ENCODE data around the gene SLAMF9. TPM values are rescaled to one million over a fixed set of nuclear protein-coding genes. Genes with fewer than 3 reads are reported as not detected.
A peak's percentile ranks its signal among the peaks of the same experiment; 100 is the strongest.
"Not testable (repeated sequence)": the region's sequence is repeated elsewhere in the genome, so short reads cannot be mapped to it uniquely, and the experiment has no call there.

SLAMF9 gene
- total RNA-seq, 1 experiment from 2014 or later: 17.9 TPM

DNA sequence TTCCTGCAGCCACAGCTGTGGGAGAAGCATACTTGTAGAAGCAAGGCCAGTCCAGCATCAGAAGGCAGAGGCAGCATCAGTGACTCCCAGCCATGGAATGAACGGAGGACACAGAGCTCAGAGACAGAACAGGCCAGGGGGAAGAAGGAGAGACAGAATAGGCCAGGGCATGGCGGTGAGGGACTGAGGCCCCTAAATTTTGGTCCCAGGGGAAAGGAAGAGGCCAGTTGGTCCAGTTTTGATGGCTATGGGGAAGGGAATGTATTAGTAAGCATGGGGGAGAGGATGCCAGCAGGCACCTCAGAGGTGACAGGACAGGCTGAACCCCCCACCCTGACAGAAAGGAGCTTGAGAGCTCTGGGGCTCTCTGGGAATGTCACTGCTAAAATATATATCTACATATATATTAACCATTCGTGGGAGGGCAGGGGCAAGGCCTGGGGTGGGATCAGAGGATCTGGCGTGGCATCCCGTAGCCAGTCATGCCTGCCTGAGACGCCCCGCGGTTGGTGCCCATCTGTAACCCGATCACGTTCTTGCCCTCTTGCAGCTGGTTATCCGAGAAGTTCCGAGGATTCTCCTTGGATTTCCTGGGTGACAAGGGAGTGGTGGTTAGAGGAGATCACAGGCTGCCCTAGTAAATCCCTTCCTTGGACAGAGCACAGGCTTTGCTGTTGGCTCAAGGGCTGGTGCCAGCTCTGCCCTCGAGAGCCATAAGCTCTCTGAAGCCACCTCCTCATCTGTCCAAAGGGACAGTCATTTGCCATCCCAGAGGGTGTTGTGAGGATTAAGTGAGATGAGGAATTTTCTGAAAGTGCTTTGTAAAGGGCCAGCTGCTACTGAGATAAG, 35.5 kb downstream of the SLAMF9 start:
- no peak for DNase-seq (ENCODE audit: low read depth, low spot score)

DNA sequence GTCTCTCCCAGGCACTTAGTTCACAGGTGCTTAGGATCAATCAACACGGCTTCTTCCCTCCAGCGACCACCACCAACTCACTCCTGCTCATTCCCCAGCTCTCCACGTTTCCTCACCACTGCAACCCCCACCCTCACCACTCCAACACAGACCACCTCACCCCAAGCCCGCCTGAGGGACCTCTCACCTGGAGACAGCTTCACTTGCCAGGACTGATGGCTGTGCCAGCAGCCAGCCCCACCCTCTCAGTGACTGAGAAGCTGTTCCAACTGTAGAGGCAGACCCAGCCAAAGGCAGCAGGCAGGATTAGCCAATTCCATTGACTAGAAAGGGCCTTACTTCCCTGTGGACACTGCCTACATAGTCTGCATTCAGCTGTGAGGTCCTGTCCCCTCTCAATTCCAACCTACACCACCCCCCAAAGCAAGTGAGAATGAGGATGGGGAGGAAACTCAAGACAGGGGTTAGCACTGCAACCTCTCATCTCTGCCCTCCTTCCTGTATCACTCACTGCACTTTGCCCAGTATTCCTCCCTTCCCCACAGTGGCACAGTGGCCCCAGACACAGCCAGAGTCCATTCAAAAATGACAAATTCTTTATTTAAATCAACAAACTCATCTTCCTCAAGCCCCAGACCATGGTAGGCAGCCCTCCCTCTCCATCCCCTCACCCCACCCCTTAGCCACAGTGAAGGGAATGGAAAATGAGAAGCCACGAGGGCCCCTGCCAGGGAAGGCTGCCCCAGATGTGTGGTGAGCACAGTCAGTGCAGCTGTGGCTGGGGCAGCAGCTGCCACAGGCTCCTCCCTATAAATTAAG, 36.3 kb downstream of the SLAMF9 start:
- in situ Hi-C loops (cut with HindIII; ENCODE audit: low pct_unique_long_range_greater_than_20kb, low sequenced_read_pairs): no loop called here
- DNase-seq (ENCODE audit: low read depth, low spot score): no peak

More for the DNA sequence above, 35.5 kb downstream of the SLAMF9 start:
- in situ Hi-C loops (cut with HindIII; ENCODE audit: low pct_unique_long_range_greater_than_20kb, low sequenced_read_pairs): no loop called here

DNA sequence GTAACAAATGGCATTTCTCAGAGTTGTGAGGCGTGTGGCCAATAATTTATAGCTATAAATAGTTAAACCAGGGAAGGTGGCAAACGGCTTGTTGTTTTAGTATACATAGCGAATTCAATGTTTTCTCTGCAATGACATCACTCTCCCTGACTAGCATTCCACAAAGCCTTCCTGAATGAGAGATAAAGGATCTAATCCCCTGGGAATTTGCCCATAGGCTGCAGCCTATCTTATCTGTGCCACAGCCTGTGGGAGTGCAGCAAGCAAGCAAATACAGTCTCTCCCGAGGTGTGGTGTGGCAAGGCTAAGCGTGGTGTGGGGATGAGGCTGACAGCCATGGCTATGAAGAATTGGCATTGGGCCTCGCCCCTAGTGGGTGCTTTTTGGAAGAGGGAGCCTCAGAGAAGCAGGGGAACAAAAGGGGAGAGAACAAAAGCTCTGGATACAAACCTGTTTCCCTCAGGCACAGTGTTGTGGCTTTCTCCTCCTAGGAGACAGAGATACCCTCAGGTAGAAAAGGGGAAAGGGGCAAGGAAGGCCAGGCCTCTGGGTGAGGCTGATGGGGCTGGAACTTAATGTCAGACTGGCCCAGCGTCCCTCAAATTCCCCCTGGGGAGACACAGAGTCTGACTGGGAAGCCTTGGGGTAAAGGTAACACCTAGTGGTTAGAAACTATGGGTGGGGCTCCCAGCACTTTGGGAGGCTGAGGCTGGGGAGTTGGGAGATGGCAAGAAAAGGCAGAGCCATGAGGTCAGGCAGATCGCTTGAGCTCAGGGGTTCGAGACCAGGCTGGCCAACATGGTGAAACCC, 37.6 kb downstream of the SLAMF9 start:
- peak; percentile 47 for DNase-seq (ENCODE audit: low read depth, low spot score)
- in situ Hi-C loops (cut with HindIII; ENCODE audit: low pct_unique_long_range_greater_than_20kb, low sequenced_read_pairs): no loop called here

DNA sequence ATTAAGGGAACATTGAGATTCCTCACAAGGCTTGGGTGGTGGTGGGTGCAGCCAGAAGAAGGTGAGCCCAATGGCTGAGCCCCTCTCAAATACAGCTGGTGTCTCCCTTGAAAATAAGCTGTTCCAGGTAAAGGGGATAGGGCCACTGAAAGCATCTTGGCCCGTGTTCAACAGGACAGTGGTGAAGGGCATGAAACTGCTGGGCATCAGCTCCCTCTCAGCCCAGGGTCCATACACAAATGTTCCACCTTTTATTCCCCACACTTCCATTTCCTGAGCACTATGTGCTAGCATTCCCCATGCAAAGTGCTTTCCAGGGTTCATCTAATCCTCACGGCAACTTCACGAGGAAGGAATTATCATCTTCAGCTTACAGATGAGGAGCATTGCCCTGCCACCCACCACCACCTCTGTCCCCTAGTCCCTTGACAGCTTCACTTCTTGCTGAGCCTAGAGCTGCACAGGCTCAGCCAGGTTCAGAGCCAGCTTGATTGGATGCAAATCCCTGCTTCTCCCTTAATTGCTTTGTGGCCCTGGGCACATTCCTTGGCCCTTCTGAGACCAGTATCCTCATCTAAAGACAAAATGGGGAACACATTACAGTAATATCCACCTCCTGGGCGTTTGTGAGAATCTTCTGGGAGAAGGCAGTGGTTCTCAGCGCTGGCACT, 38.3 kb downstream of the SLAMF9 start:
- DNase-seq (ENCODE audit: low read depth, low spot score): no peak
- in situ Hi-C loops (cut with HindIII; ENCODE audit: low pct_unique_long_range_greater_than_20kb, low sequenced_read_pairs): no loop called here

DNA sequence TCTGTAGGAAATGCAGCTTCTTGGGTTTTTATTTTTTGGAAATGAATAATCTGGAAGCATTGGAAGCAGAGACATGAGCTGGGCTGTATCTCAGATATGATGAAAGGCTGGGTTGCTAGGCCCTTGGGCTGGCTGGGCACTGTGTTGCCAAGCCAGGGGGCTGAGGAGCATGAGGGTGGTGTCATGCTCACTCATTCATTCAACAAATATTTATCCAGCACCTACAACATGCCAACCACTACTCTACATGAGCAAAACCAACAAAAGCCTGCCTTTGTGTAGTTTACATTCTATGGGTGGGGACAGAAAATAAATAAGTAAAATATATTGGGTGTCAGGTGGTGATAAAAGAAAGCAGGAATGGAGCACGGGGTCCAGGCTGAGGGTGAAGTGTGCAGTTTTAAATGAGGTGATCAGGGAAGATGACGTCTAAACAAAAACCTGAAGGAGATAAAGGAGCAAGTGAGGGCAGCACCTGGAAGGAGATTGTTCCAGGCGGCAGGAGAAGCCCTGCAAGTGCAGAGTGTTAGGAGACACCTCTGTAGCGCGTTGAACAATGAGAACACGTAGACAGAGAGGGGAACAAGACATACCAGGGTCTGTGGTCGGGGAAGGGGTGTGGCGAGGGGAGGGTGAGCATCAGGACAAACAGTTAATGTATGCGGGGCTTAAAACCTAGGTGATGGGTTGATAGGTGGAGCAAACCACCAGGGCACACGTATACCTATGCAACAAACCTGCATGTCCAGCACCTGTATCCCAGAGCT, 39.6 kb downstream of the SLAMF9 start:
- in situ Hi-C loops (cut with HindIII; ENCODE audit: low pct_unique_long_range_greater_than_20kb, low sequenced_read_pairs): no loop called here

DNA sequence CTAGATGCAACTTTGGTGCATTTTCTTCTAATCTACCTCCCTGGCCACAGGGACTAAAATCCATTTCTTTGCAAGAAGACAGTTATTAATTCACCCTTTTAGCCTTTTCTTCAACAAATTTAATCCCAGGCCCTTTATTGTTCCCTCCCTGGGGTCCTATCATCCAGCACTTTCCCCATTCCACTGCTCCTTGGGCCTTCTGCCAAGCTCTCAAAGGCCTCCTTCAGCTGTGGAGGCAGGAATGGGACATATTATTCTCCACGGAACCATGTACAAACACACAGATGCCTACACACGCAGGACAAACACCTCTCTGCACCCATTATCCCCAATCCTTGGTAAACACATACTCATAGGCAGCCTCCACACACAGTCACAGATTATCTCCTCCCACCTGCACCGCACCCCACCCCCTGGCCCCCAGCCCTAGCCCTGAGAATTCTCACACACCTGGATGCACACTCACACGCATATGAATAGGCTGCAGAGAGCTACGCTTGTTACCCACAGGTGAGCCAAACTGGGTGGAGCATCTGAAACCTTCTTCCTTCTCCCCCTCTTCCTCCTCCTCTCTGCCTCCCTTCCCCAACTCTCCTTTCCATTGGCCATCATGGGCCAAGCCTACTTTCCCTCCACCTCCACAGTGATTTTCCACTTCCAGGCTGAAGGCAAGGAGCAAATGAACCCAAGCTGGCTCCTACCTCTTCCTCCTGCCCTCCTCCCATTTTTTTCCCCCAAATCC, 40.4 kb downstream of the SLAMF9 start:
- in situ Hi-C loops (cut with HindIII; ENCODE audit: low pct_unique_long_range_greater_than_20kb, low sequenced_read_pairs): no loop called here
- DNase-seq (ENCODE audit: low read depth, low spot score): no peak

More for the DNA sequence above, 39.6 kb downstream of the SLAMF9 start:
- no peak for DNase-seq (ENCODE audit: low read depth, low spot score)

DNA sequence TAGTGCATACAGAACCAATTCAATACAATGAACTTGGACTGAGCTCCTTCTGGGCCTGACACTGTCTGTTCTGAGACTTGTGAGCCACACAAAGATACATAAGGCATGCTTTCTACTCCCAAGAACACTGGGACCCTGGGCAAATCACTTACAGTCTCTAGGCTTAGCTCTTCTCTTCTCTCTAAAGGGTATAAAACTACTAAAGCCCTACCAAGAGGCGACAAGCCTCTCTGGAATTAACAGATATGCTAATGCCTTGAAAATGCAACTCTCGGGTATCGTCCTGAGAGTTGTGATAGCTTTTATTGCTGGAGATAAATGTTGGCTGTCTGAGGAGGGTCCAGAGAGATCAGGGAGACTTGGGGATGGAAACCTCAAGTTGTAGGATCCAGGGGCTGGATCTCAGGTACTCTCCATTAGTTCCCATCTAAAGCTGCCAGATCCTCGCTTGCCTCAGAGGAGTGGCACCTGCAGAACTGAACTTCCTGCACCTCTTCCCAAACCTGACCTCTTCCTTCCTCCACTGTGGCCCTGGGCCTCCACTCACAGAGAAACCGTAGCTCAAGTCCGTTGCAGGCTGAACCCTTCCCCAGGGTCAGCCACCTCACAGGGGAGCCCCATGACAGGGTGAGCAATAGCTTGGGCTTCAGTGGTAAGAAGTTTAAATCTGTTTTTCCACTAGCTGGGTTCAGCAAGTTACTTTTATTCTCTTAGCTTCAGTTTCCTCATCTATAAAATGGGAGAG, 42.5 kb downstream of the SLAMF9 start:
- in situ Hi-C loops (cut with HindIII; ENCODE audit: low pct_unique_long_range_greater_than_20kb, low sequenced_read_pairs): no loop called here
- no peak for DNase-seq (ENCODE audit: low read depth, low spot score)

DNA sequence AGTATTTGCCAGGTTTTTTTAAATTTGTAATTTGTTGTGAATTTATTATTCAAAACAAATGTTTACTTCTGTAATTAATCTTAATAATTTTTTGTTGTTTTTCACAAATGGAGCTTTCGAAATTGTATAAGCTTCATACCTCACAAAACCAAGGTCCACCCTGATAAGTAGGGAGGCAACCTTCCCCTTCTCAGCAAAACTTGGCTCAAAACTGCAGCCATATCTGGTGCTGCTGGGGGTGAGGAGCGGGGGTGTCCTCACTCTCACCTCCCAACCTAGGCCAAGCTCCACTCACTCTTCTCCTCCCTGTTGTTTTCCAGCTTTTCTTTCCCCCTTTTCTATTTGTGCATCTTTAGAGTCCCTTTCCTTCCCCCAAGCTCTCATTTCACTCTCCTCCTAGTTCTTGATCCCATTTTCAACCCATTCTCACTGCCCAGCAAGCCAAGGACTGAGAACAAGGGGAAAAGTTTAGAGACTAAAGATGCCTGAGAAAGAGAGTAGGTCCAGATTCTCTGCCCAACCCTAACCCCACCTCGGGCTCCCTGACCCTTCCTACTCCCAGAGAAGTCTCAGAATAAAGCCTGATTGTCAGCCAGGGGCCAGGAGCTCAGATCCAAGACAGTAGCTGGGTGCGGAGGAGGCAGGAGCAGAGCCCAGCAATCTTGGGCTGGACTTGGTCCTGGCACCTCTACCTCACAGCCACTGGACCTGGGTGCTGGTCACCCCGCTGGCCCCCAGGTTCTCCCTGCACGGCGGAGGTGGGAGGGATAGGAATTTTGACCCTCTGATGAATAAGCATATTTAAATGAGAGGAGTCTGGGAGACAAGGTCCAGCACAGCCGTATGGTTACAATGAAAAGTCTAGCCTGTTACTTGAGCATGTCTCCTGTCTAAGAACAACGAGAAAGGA, 45.8 kb downstream of the SLAMF9 start:
- in situ Hi-C loops (cut with HindIII; ENCODE audit: low pct_unique_long_range_greater_than_20kb, low sequenced_read_pairs): no loop called here
- no peak for DNase-seq (ENCODE audit: low read depth, low spot score)

DNA sequence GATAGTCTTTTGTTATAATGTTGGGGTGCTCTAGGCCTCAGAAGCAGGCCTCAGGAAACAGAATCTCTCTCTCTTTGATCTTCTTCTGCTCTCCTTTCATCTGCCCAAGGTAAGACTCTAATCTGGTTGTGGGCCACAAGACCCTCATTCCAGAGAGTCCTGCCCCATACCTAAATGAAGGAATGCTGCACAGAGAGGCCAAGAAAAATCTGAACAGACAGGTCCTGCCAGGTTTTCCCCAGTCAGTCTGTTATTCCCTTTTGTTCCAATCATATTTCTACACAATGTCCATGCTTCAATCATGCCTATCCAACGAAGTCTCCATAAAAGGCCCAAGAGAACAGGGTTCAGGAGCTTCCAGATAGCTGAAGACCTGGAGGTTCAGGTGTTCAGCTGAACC, 47.1 kb downstream of the SLAMF9 start:
- in situ Hi-C loops (cut with HindIII; ENCODE audit: low pct_unique_long_range_greater_than_20kb, low sequenced_read_pairs): no loop called here
- DNase-seq (ENCODE audit: low read depth, low spot score): no peak

DNA sequence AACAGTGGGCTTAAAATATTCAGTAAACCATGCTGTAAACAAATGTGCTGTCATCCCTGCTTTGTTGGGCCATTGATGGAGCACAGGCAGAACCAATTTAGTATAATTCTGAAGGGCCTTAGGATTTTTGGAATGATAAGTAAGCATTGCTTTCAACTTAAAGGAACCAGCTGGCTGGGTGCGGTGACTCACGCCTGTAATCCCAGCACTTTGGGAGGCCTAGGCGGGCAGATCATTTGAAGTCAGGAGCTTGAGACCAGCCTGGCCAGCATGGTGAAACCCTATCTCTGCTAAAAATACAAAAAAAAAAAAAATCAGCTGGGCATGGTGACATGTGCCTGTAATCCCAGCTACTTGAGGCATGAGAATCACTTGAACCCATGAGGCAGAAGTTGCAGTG, 50.0 kb downstream of the SLAMF9 start:
- DNase-seq (ENCODE audit: low read depth, low spot score); in situ Hi-C loops (cut with HindIII; ENCODE audit: low pct_unique_long_range_greater_than_20kb, low sequenced_read_pairs): not testable (repeated sequence)

DNA sequence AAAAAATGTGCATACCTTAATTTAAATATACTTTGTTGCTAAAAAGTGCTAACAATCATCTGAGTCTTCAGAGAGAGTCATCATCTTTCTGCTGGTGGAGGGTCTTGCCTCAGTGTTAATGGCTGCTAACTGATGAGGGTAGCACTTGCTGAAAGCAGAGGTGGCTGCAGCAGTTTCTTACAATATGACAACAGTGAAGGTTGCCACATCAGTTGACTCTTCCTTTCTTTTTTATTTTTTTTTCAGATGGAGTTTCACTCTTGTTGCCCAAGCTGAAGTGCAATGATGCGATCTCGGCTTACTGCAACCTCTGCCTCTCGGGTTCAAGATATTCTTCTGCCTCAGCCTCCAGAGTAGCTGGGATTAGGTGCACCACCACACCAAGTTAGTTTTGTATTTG, 51.5 kb downstream of the SLAMF9 start:
- in situ Hi-C loops (cut with HindIII; ENCODE audit: low pct_unique_long_range_greater_than_20kb, low sequenced_read_pairs): no loop called here
- DNase-seq (ENCODE audit: low read depth, low spot score): no peak
